ENCODE measurements around the gene ITPK1.

Gene ITPK1

GRCh38 chr14:93027810-93028723 is 87.7 kb downstream of the ITPK1 start:
- DNase-seq (ENCODE audit: low read depth) = no peak

- no peak for DNase-seq (ENCODE audit: low read depth)
Measured at GRCh38 chr14:93026339-93026738, 89.4 kb downstream of the ITPK1 start.

GRCh38 chr14:93025055-93025454 is 90.7 kb downstream of the ITPK1 start:
- DNase-seq (ENCODE audit: low read depth) = no peak

- DNase-seq (ENCODE audit: low read depth) = no peak
Measured at GRCh38 chr14:93024493-93024892, 91.2 kb downstream of the ITPK1 start.

- no peak for DNase-seq (ENCODE audit: low read depth)
Measured at GRCh38 chr14:93023802-93024434, 91.8 kb downstream of the ITPK1 start.

GRCh38 chr14:93023039-93023438 is 92.7 kb downstream of the ITPK1 start:
- no peak for DNase-seq (ENCODE audit: low read depth)

GRCh38 chr14:93019970-93020369 is 95.8 kb downstream of the ITPK1 start:
- DNase-seq (ENCODE audit: low read depth) = no peak

GRCh38 chr14:93019367-93019843 is 96.3 kb downstream of the ITPK1 start:
- DNase-seq (ENCODE audit: low read depth) = no peak

GRCh38 chr14:93018366-93018765 is 97.4 kb downstream of the ITPK1 start:
- DNase-seq (ENCODE audit: low read depth) = no peak

- no peak for DNase-seq (ENCODE audit: low read depth)
Measured at GRCh38 chr14:93017898-93018297, 97.8 kb downstream of the ITPK1 start.

- no peak for DNase-seq (ENCODE audit: low read depth)
Measured at GRCh38 chr14:93017301-93017797, 98.4 kb downstream of the ITPK1 start.

- no peak for DNase-seq (ENCODE audit: low read depth)
Measured at GRCh38 chr14:93016275-93016845, 99.4 kb downstream of the ITPK1 start.

GRCh38 chr14:93015505-93015904 is 100.2 kb downstream of the ITPK1 start:
- no peak for DNase-seq (ENCODE audit: low read depth)

GRCh38 chr14:93015064-93015463 is 100.7 kb downstream of the ITPK1 start:
- DNase-seq (ENCODE audit: low read depth) = no peak

GRCh38 chr14:93014058-93015023 is 101.4 kb downstream of the ITPK1 start:
- DNase-seq (ENCODE audit: low read depth) = no peak

GRCh38 chr14:93012951-93013719 is 102.6 kb downstream of the ITPK1 start:
- no peak for DNase-seq (ENCODE audit: low read depth)

- DNase-seq (ENCODE audit: low read depth) = no peak
Measured at GRCh38 chr14:93012506-93012905, 103.2 kb downstream of the ITPK1 start.

- no peak for DNase-seq (ENCODE audit: low read depth)
Measured at GRCh38 chr14:93011650-93012325, 103.9 kb downstream of the ITPK1 start.

GRCh38 chr14:93011141-93011529 is 104.6 kb downstream of the ITPK1 start:
- DNase-seq (ENCODE audit: low read depth) = no peak

- DNase-seq (ENCODE audit: low read depth) = no peak
Measured at GRCh38 chr14:93010522-93011140, 105.1 kb downstream of the ITPK1 start.
